Kidney epithelial cell (primary cell): ENCODE data around the gene FANCD2. TPM values are rescaled to one million over a fixed set of nuclear protein-coding genes. Genes with fewer than 3 reads are reported as not detected.
"Not testable (repeated sequence)": the region's sequence is repeated elsewhere in the genome, so short reads cannot be mapped to it uniquely, and the experiment has no call there.

Source experiments
- DNase-seq: peaks from one replicate; pipeline ENCODE4 v3.0.0-alpha.2; 2010; ENCODE audit warnings: low read depth
- H3K27me3 ChIP-seq: 2 replicates; pipeline ENCODE4 v1.6.0; 2011; ENCODE audit warnings: low read length; ENCODE audit not compliant: control insufficient read depth, insufficient read depth
- H3K36me3 ChIP-seq: 2 replicates; pipeline ENCODE4 v1.5.1; 2011; ENCODE audit warnings: low read length; ENCODE audit not compliant: control insufficient read depth, insufficient read depth
- H3K4me3 ChIP-seq: 2 replicates; pipeline ENCODE4 v1.5.1; 2011; ENCODE audit warnings: low read depth, mild to moderate bottlenecking, control low read depth, low read length
- CTCF ChIP-seq: IDR thresholded peaks from 2 replicates; pipeline ENCODE4 v1.5.1; 2011; ENCODE audit warnings: mild to moderate bottlenecking, moderate library complexity, low read length, control low read depth, inconsistent platforms; ENCODE audit not compliant: insufficient read depth, poor library complexity, severe bottlenecking
- total RNA-seq: library from RNA; depleted of rRNA; stranded (reverse); fragments of >200 nt; gene quantifications from 2 replicates; pipeline ENCODE4 v1.2.3, GENCODE V29; 2015

Gene FANCD2
- total RNA-seq, 1 donor from 2014 or later = 18.6 TPM

GRCh38 chr3:10122724-10123123 is 96.5 kb downstream of the FANCD2 start:
- no peak overlapping the region for H3K4me3 ChIP-seq
- no peaks in the 10 kb centered on the region for H3K36me3 ChIP-seq
- TF ChIP-seq CTCF = no peak
- no peak for DNase-seq
- H3K27me3 ChIP-seq = no peaks in the 10 kb centered on the region

GRCh38 chr3:10135872-10136271 is 109.6 kb downstream of the FANCD2 start:
- DNase-seq, H3K4me3 ChIP-seq, H3K36me3 ChIP-seq, H3K27me3 ChIP-seq: not testable (repeated sequence)

DNA sequence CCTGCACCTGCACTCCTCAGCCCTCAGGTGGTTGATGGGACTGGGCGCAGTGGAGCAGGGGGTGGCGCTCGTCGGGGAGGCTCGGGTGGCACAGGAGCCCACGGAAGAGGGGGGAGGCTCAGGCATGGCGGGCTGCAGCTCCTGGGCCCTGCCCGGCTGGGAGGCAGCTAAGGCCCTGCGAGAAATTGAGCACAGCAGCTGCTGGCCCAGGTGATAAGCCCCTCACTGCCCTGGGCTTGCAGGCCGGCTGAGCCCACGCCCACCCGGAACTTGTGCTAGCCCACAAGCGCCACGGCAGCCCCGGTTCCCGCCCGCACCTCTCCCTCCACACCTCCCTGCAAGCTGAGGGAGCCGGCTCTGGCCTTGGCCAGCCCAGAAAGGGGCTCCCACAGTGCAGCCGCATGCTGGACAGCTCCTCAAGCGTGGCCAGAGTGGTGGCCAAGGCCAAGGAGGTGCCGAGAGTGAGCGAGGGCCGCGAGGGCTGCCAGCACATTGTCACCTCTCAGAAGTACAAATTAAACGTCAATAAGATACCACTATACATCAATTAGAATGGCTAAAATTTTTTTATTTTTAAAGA is 110.3 kb downstream of the FANCD2 start:
- DNase-seq = no peak
- no peak for TF ChIP-seq CTCF
- H3K27me3 ChIP-seq = no peaks in the 10 kb centered on the region
- no peaks in the 10 kb centered on the region for H3K36me3 ChIP-seq
- no peak overlapping the region for H3K4me3 ChIP-seq

DNA sequence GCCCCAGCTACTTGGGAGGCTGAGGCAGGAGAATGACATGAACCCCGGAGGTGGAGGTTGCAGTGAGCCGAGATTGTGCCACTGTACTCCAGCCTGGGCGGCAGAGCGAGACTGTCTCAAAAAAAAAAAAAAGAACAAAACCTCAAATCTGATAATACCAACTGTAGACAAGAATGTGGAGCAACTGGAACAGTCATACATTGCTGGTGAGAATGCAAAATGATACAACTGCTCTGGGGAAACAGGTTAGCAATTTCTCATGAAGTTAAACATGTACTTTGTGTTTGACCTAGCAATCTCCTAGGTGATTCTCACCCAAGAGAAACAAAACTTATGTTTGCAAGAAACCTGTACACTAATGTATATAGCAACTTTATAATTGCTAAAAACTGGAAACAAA is 110.9 kb downstream of the FANCD2 start:
- no peak for DNase-seq
- no peak for TF ChIP-seq CTCF
- H3K36me3 ChIP-seq = no peaks in the 10 kb centered on the region
- no peak overlapping the region for H3K4me3 ChIP-seq
- no peaks in the 10 kb centered on the region for H3K27me3 ChIP-seq

- no peak for DNase-seq
- H3K4me3 ChIP-seq = peak overlapping the region; percentile 90
- TF ChIP-seq CTCF = no peak
Measured at GRCh38 chr3:10140996-10141546, 114.8 kb downstream of the FANCD2 start.

GRCh38 chr3:10142707-10143560 is 116.7 kb downstream of the FANCD2 start:
- no peak for TF ChIP-seq CTCF
- H3K4me3 ChIP-seq = peak overlapping the region; percentile 90
- no peaks in the 10 kb centered on the region for H3K27me3 ChIP-seq
- no peak for DNase-seq
- no peaks in the 10 kb centered on the region for H3K36me3 ChIP-seq

More at GRCh38 chr3:10140996-10141546, 114.8 kb downstream of the FANCD2 start:
- Histone ChIP-seq H3K27me3 (no peaks in the 10 kb centered on the region), H3K36me3 (no peaks in the 10 kb centered on the region)
